Calu3 (cell line): ENCODE data around the gene FBXL17. TPM values are rescaled to one million over a fixed set of nuclear protein-coding genes. Genes with fewer than 3 reads are reported as not detected.

Source experiments
- BruUV-seq: library from RNA; stranded (reverse); fragments of 400-500 nt; replicated peaks from 2 replicates; lab custom pipeline; 2021; lab: Mats Ljungman, UMichigan
- CTCF ChIA-PET: fragments of 300-600 bp; sonication (Branson Sonifier 250); formaldehyde crosslinking; loops from one replicate; lab custom pipeline; 2022; ENCODE audit warnings: antibody characterized with exemption; lab: Charles Lee
- DNase-seq: peaks from one replicate; pipeline ENCODE4 v3.0.0; 2022
- H3K27ac Mint-ChIP-seq: one replicate; pipeline ENCODE4 v1.8.0; 2022; ENCODE audit warnings: mixed read lengths; ENCODE audit not compliant: unreplicated experiment
- H3K27me3 Mint-ChIP-seq: one replicate; pipeline ENCODE4 v1.8.0; 2022; ENCODE audit warnings: mixed read lengths; ENCODE audit not compliant: unreplicated experiment
- H3K36me3 Mint-ChIP-seq: one replicate; pipeline ENCODE4 v1.8.0; 2022; ENCODE audit warnings: mild to moderate bottlenecking, moderate library complexity, mixed read lengths; ENCODE audit not compliant: insufficient read depth, unreplicated experiment
- H3K4me1 Mint-ChIP-seq: one replicate; pipeline ENCODE4 v1.8.0; 2022; ENCODE audit warnings: mild to moderate bottlenecking, low read depth, mixed read lengths; ENCODE audit not compliant: unreplicated experiment
- H3K4me3 Mint-ChIP-seq: one replicate; pipeline ENCODE4 v1.8.0; 2022; ENCODE audit warnings: mild to moderate bottlenecking, low read depth, moderate library complexity, mixed read lengths; ENCODE audit not compliant: unreplicated experiment
- H3K9me3 Mint-ChIP-seq: one replicate; pipeline ENCODE4 v1.8.0; 2022; ENCODE audit warnings: low read depth, mixed read lengths; ENCODE audit not compliant: unreplicated experiment
- intact Hi-C: fragments of 100-400 bp; cut with micrococcal nuclease; formaldehyde crosslinking; loops from one replicate; pipeline ENCODE4 v1.10.0; 2022; ENCODE audit not compliant: unreplicated experiment
- total RNA-seq: library from RNA; stranded (reverse); gene quantifications from 2 replicates; pipeline ENCODE4 v1.2.3, GENCODE V29; 2022
- TF ChIP-seq, protein P1 (sequence below): fragments of 200-600 bp; IDR thresholded peaks from one replicate; pipeline ENCODE4 v1.8.0; 2022; ENCODE audit warnings: antibody characterized with exemption; ENCODE audit not compliant: unreplicated experiment

The FBXL17 gene
- total RNA-seq, 1 experiment from 2014 or later = 19.6 TPM

DNA sequence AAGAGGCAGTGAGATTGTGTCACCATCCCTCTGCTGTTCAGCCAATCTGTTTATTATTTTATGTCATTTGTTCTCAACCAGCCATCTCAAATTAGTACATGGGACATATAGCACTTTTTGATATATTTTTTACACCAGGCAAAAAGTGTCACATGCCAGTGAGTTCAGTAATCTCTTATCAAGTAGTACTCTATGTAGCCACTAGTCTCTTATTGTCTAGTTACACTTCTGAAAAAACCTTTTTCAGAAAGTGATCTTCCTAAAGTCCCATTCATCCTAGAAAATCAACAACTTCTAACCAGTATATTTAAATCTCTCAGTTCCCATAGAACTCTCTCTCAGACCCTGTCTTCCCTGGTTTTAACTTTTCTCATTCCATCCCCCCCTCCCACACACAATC is 321.6 kb downstream of the FBXL17 start:
- Mint-ChIP-seq H3K4me3 (no peak overlapping the region), H3K36me3 (no peaks in the 10 kb centered on the region), H3K9me3 (no peaks in the 10 kb centered on the region), H3K27me3 (no peaks in the 10 kb centered on the region), H3K4me1 (no peaks in the 10 kb centered on the region), H3K27ac (no peak overlapping the region)
- intact Hi-C loops = no loop called here
- BruUV-seq = no TSS peak
- TF ChIP-seq, protein P1, sequence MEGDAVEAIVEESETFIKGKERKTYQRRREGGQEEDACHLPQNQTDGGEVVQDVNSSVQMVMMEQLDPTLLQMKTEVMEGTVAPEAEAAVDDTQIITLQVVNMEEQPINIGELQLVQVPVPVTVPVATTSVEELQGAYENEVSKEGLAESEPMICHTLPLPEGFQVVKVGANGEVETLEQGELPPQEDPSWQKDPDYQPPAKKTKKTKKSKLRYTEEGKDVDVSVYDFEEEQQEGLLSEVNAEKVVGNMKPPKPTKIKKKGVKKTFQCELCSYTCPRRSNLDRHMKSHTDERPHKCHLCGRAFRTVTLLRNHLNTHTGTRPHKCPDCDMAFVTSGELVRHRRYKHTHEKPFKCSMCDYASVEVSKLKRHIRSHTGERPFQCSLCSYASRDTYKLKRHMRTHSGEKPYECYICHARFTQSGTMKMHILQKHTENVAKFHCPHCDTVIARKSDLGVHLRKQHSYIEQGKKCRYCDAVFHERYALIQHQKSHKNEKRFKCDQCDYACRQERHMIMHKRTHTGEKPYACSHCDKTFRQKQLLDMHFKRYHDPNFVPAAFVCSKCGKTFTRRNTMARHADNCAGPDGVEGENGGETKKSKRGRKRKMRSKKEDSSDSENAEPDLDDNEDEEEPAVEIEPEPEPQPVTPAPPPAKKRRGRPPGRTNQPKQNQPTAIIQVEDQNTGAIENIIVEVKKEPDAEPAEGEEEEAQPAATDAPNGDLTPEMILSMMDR = no peak
- no peak for DNase-seq
- CTCF ChIA-PET = no interaction called here

DNA sequence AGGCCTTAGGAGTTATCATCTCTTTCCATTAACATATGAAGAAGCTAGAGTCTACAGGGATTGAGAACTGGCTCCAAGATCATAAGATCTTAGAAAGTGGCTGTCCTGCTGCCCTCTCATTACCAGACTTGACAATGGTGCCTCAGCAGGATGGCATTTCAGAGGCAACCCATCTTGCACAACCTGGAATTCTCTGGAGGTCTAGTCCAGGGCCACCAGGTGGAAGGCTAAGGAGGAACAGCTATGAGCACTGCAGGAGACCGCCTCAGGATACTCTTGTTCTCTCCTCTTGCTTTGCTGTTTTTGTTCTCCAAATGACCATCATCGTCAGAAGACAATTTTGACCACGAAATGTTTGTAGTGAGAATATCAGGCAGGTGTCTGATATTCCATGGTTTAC is 322.6 kb downstream of the FBXL17 start:
- TF ChIP-seq, protein P1 = no peak
- no TSS peak for BruUV-seq
- H3K36me3 Mint-ChIP-seq = no peaks in the 10 kb centered on the region
- CTCF ChIA-PET = interaction anchor here (0.5 kb wide), 1 partner anchor 20 kb away, joined by 3 read pairs; no protein-coding TSS in a partner anchor
- no peak overlapping the region for H3K4me3 Mint-ChIP-seq
- intact Hi-C loops = no loop called here
- no peaks in the 10 kb centered on the region for H3K9me3 Mint-ChIP-seq
- H3K4me1 Mint-ChIP-seq = no peaks in the 10 kb centered on the region
- no peaks in the 10 kb centered on the region for H3K27me3 Mint-ChIP-seq
- no peak overlapping the region for H3K27ac Mint-ChIP-seq
- no peak for DNase-seq

DNA sequence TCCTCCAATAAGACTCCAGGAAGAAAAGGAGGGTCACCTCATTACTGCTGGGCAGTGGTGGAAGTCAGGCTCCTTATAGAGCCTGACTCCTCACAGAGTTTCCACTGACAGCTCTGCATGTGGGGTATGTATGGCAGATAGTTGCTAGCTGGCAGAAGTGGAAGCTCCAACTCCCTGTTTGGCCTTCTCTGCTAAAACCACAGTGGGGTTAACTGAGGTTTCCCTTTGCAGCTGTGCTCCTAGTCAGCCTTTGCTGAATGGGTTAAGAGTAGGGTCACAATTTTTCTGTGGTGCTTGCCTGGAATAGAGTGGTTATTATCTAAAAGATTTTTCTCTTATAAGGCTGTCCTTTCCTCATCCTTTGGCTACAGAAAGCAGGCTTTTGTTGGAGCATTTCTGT is 327.5 kb downstream of the FBXL17 start:
- H3K27me3 Mint-ChIP-seq = no peaks in the 10 kb centered on the region
- H3K36me3 Mint-ChIP-seq = no peaks in the 10 kb centered on the region
- CTCF ChIA-PET = interaction anchor here (0.6 kb wide), 1 partner anchor 1777 kb away, joined by 5 read pairs; no protein-coding TSS in a partner anchor
- intact Hi-C loops = no loop called here
- H3K4me3 Mint-ChIP-seq = no peak overlapping the region
- H3K4me1 Mint-ChIP-seq = no peaks in the 10 kb centered on the region
- TF ChIP-seq, protein P1 = no peak
- no peak overlapping the region for H3K27ac Mint-ChIP-seq
- BruUV-seq = no TSS peak
- no peak for DNase-seq
- H3K9me3 Mint-ChIP-seq = peaks cover 10% of the 10 kb centered on the region

DNA sequence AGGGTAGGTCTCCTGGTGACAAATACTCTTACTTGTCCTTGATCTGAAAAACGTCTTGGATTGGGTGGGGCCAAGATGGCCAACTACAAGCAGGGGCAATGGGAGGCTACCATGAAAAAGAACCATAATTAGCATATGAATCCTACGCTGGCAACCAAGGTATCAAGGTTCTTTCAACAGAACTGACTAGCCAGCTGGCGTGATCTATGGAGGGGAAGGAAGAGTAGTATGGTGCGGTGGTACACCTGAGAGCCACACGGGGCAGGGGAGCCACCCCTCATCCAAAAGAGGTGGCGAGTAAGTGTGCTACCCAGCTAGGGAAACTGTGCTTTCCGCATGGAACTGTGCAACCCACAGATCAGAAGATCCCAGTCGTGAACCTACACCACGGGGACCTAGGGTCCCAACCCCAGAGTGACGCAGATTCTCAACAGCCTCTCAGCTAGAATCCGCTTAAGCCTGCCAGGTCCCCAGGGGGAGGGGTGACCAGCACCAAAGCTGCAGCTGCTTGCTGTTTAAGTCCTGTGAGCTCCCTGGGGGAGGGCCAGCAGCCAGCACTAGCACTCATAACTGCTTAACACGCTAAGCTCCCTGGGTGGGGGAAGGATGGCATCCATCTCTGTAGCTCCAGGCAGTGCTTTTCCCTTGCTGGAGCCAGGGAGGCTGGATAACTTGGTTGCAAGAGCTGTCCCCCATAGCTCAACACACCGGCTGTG is 334.8 kb downstream of the FBXL17 start:
- CTCF ChIA-PET = no interaction called here
- TF ChIP-seq, protein P1 = no peak
- Mint-ChIP-seq H3K36me3 (no peaks in the 10 kb centered on the region), H3K4me1 (no peaks in the 10 kb centered on the region), H3K9me3 (peaks cover 14% of the 10 kb centered on the region), H3K27me3 (no peaks in the 10 kb centered on the region), H3K27ac (no peak overlapping the region), H3K4me3 (no peak overlapping the region)
- DNase-seq = no peak
- intact Hi-C loops = no loop called here
- no TSS peak for BruUV-seq
